ENCODE measurements around the gene ECE1.
"Not testable (repeated sequence)": the region's sequence is repeated elsewhere in the genome, so short reads cannot be mapped to it uniquely, and the experiment has no call there.

ECE1 gene

GRCh38 chr1:21219674-21220073 is 70.6 kb downstream of the ECE1 start:
- WGBS (ENCODE audit: insufficient coverage, insufficient read length): no CpG with 5 or more reads among the region's 21 CpGs
- H3K36me3 ChIP-seq (ENCODE audit: control insufficient read depth, insufficient read depth, low read length): no peaks in the 10 kb centered on the region; the same call in 1 of the 2 replicates

GRCh38 chr1:21217812-21218596 is 72.3 kb downstream of the ECE1 start:
- H3K36me3 ChIP-seq (ENCODE audit: control insufficient read depth, insufficient read depth, low read length): no peaks in the 10 kb centered on the region; the same call in 1 of the 2 replicates
- no peaks in the 10 kb centered on the region for H3K9me3 ChIP-seq (ENCODE audit: control insufficient read depth, insufficient read depth, low read length)
- peak; percentile 58 for DNase-seq (ENCODE audit: low read depth, low spot score)
- no peak overlapping the region for H3K4me3 ChIP-seq (ENCODE audit: low read length)
- peaks cover 6% of the 10 kb centered on the region; the same call in 1 of the 2 replicates for H3K4me1 ChIP-seq (ENCODE audit: control insufficient read depth, insufficient read depth, low read length)
- no CpG with 5 or more reads among the region's 20 CpGs for WGBS (ENCODE audit: insufficient coverage, insufficient read length)
- H3K27me3 ChIP-seq (ENCODE audit: control insufficient read depth, insufficient read depth, low read length): no peaks in the 10 kb centered on the region
- H3K27ac ChIP-seq (ENCODE audit: low read length): no peak overlapping the region

More at GRCh38 chr1:21219674-21220073, 70.6 kb downstream of the ECE1 start:
- no peak for DNase-seq (ENCODE audit: low read depth, low spot score)
- no peaks in the 10 kb centered on the region for H3K27me3 ChIP-seq (ENCODE audit: control insufficient read depth, insufficient read depth, low read length)
- H3K27ac ChIP-seq (ENCODE audit: low read length): no peak overlapping the region
- peaks cover 6% of the 10 kb centered on the region; the same call in 1 of the 2 replicates for H3K4me1 ChIP-seq (ENCODE audit: control insufficient read depth, insufficient read depth, low read length)
- H3K9me3 ChIP-seq (ENCODE audit: control insufficient read depth, insufficient read depth, low read length): no peaks in the 10 kb centered on the region
- H3K4me3 ChIP-seq (ENCODE audit: low read length): no peak overlapping the region

GRCh38 chr1:21216835-21217811 is 73.1 kb downstream of the ECE1 start:
- Histone ChIP-seq H3K9me3 (ENCODE audit: control insufficient read depth, insufficient read depth, low read length) (no peaks in the 10 kb centered on the region), H3K36me3 (ENCODE audit: control insufficient read depth, insufficient read depth, low read length) (no peaks in the 10 kb centered on the region; the same call in 1 of the 2 replicates), H3K27me3 (ENCODE audit: control insufficient read depth, insufficient read depth, low read length) (no peaks in the 10 kb centered on the region), H3K27ac (ENCODE audit: low read length) (no peak overlapping the region), H3K4me3 (ENCODE audit: low read length) (no peak overlapping the region), H3K4me1 (ENCODE audit: control insufficient read depth, insufficient read depth, low read length) (peaks cover 7% of the 10 kb centered on the region; the same call in 1 of the 2 replicates)
- no CpG with 5 or more reads among the region's 19 CpGs for WGBS (ENCODE audit: insufficient coverage, insufficient read length)
- DNase-seq (ENCODE audit: low read depth, low spot score): peak; percentile 45

- H3K4me3 ChIP-seq (ENCODE audit: low read length): no peak overlapping the region
- H3K9me3 ChIP-seq (ENCODE audit: control insufficient read depth, insufficient read depth, low read length): no peaks in the 10 kb centered on the region
- no peaks in the 10 kb centered on the region for H3K27me3 ChIP-seq (ENCODE audit: control insufficient read depth, insufficient read depth, low read length)
- no peak for DNase-seq (ENCODE audit: low read depth, low spot score)
- no CpG with 5 or more reads among the region's 3 CpGs for WGBS (ENCODE audit: insufficient coverage, insufficient read length)
- H3K36me3 ChIP-seq (ENCODE audit: control insufficient read depth, insufficient read depth, low read length): no peaks in the 10 kb centered on the region
- 0 out of 2 replicates have a peak, but pooled peaks cover 1% of the 10 kb centered on the region for H3K4me1 ChIP-seq (ENCODE audit: control insufficient read depth, insufficient read depth, low read length)
- H3K27ac ChIP-seq (ENCODE audit: low read length): no peak overlapping the region
Observed at GRCh38 chr1:21212126-21212525, 78.1 kb downstream of the ECE1 start.

GRCh38 chr1:21208137-21208700 is 82.0 kb downstream of the ECE1 start:
- H3K9me3 ChIP-seq (ENCODE audit: control insufficient read depth, insufficient read depth, low read length); H3K4me1 ChIP-seq (ENCODE audit: control insufficient read depth, insufficient read depth, low read length); DNase-seq (ENCODE audit: low read depth, low spot score); H3K36me3 ChIP-seq (ENCODE audit: control insufficient read depth, insufficient read depth, low read length); H3K27ac ChIP-seq (ENCODE audit: low read length); H3K27me3 ChIP-seq (ENCODE audit: control insufficient read depth, insufficient read depth, low read length); H3K4me3 ChIP-seq (ENCODE audit: low read length): not testable (repeated sequence)
- WGBS (ENCODE audit: insufficient coverage, insufficient read length): no CpG with 5 or more reads among the region's 6 CpGs

- Histone ChIP-seq H3K36me3 (ENCODE audit: control insufficient read depth, insufficient read depth, low read length) (no peaks in the 10 kb centered on the region), H3K27me3 (ENCODE audit: control insufficient read depth, insufficient read depth, low read length) (no peaks in the 10 kb centered on the region), H3K4me3 (ENCODE audit: low read length) (no peak overlapping the region), H3K27ac (ENCODE audit: low read length) (no peak overlapping the region), H3K4me1 (ENCODE audit: control insufficient read depth, insufficient read depth, low read length) (no peaks in the 10 kb centered on the region), H3K9me3 (ENCODE audit: control insufficient read depth, insufficient read depth, low read length) (no peaks in the 10 kb centered on the region)
- no CpG with 5 or more reads among the region's 2 CpGs for WGBS (ENCODE audit: insufficient coverage, insufficient read length)
- no peak for DNase-seq (ENCODE audit: low read depth, low spot score)
Observed at GRCh38 chr1:21206117-21206516, 84.1 kb downstream of the ECE1 start.

- Histone ChIP-seq H3K27ac (ENCODE audit: low read length) (no peak overlapping the region), H3K4me3 (ENCODE audit: low read length) (no peak overlapping the region), H3K4me1 (ENCODE audit: control insufficient read depth, insufficient read depth, low read length) (no peaks in the 10 kb centered on the region), H3K9me3 (ENCODE audit: control insufficient read depth, insufficient read depth, low read length) (no peaks in the 10 kb centered on the region), H3K36me3 (ENCODE audit: control insufficient read depth, insufficient read depth, low read length) (no peaks in the 10 kb centered on the region), H3K27me3 (ENCODE audit: control insufficient read depth, insufficient read depth, low read length) (no peaks in the 10 kb centered on the region)
- DNase-seq (ENCODE audit: low read depth, low spot score): no peak
- WGBS (ENCODE audit: insufficient coverage, insufficient read length): no CpG with 5 or more reads among the region's 5 CpGs
Observed at GRCh38 chr1:21205416-21205815, 84.8 kb downstream of the ECE1 start.

GRCh38 chr1:21201650-21202049 is 88.6 kb downstream of the ECE1 start:
- H3K36me3 ChIP-seq (ENCODE audit: control insufficient read depth, insufficient read depth, low read length): no peaks in the 10 kb centered on the region
- DNase-seq (ENCODE audit: low read depth, low spot score): no peak
- H3K4me3 ChIP-seq (ENCODE audit: low read length): no peak overlapping the region
- WGBS (ENCODE audit: insufficient coverage, insufficient read length): no CpG with 5 or more reads among the region's 4 CpGs
- H3K4me1 ChIP-seq (ENCODE audit: control insufficient read depth, insufficient read depth, low read length): no peaks in the 10 kb centered on the region
- no peaks in the 10 kb centered on the region for H3K9me3 ChIP-seq (ENCODE audit: control insufficient read depth, insufficient read depth, low read length)
- no peaks in the 10 kb centered on the region for H3K27me3 ChIP-seq (ENCODE audit: control insufficient read depth, insufficient read depth, low read length)
- no peak overlapping the region for H3K27ac ChIP-seq (ENCODE audit: low read length)

GRCh38 chr1:21201238-21201637 is 89.0 kb downstream of the ECE1 start:
- WGBS (ENCODE audit: insufficient coverage, insufficient read length): no CpG with 5 or more reads among the region's 5 CpGs
- not testable (repeated sequence) for H3K27ac ChIP-seq (ENCODE audit: low read length); H3K4me1 ChIP-seq (ENCODE audit: control insufficient read depth, insufficient read depth, low read length); H3K27me3 ChIP-seq (ENCODE audit: control insufficient read depth, insufficient read depth, low read length); H3K36me3 ChIP-seq (ENCODE audit: control insufficient read depth, insufficient read depth, low read length); DNase-seq (ENCODE audit: low read depth, low spot score); H3K4me3 ChIP-seq (ENCODE audit: low read length); H3K9me3 ChIP-seq (ENCODE audit: control insufficient read depth, insufficient read depth, low read length)

GRCh38 chr1:21200767-21201166 is 89.5 kb downstream of the ECE1 start:
- no peak for DNase-seq (ENCODE audit: low read depth, low spot score)
- Histone ChIP-seq H3K36me3 (ENCODE audit: control insufficient read depth, insufficient read depth, low read length) (no peaks in the 10 kb centered on the region), H3K27ac (ENCODE audit: low read length) (no peak overlapping the region), H3K27me3 (ENCODE audit: control insufficient read depth, insufficient read depth, low read length) (no peaks in the 10 kb centered on the region), H3K9me3 (ENCODE audit: control insufficient read depth, insufficient read depth, low read length) (no peaks in the 10 kb centered on the region), H3K4me3 (ENCODE audit: low read length) (no peak overlapping the region), H3K4me1 (ENCODE audit: control insufficient read depth, insufficient read depth, low read length) (no peaks in the 10 kb centered on the region)
- no CpG with 5 or more reads among the region's 6 CpGs for WGBS (ENCODE audit: insufficient coverage, insufficient read length)
